NCI-H1105 (cell line): ENCODE data around the gene PIK3AP1.

Experiments used
- DNase-seq: peaks from one replicate; lab custom pipeline; 2025; lab: John Stamatoyannopoulos, UW

Gene PIK3AP1

DNA sequence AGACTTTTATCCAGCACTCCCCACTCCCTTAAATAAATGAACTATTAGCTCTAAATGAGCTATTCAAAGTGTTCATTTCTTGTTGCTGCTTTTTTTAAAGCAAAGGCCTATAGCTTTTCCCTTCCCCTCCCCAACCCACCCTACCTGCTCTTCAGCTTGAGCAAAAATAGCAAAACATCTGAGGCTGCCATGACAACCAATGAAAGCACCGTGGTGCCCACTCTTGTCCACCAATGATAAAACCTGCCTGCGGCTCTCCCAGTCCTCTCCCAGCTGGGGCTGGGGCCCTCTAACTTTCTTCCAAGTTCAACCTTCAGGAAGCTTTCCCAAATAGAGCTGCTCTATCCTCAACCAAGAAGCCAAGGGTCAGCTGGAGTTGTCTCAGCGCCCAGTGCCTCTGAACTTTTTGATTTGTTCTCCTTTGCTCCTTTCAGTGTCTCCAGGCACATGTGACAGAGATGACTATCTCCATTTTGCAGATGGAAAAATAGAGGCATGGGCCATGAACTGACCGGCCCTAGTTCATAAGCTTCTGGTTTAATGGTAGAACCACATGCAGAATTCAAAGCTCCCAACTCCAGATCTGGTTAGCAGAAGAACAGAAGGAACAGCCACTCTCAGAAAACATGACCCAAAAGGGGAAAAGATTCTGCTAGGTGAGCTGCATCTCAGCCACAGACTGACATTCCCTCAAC lies 47.7 kb downstream of the PIK3AP1 start:
- no peak for DNase-seq

DNA sequence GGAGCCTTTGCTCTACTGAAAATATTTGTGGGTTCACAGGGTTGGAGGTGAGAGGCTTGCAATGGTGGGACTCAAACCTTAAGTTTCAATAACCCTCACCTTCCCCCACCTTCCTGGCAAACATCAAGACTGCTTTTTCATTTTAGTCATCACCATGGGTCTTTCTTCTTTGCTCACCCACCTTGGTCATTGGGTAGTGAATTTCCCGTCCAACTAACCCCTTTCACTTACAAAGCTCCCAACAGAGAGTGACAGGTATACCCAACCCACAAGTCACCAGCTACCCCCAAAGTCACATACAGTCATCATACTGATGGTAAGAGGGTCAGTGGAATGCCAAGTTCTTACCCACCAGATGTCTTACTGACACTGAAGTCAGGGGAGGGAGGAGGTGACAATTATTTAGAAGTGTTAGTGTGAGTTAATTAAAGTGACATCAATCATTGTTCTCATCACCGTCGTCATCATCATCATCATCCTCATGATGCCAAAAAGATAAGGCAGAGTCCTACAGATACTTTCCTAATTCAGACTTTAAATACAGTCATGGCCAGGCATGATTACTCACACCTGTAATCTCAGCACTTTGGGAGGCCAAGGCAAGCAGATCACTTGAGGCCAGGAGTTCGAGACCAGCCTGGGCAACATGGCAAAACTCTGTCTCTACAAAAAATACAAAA lies 49.0 kb downstream of the PIK3AP1 start:
- no peak for DNase-seq

DNA sequence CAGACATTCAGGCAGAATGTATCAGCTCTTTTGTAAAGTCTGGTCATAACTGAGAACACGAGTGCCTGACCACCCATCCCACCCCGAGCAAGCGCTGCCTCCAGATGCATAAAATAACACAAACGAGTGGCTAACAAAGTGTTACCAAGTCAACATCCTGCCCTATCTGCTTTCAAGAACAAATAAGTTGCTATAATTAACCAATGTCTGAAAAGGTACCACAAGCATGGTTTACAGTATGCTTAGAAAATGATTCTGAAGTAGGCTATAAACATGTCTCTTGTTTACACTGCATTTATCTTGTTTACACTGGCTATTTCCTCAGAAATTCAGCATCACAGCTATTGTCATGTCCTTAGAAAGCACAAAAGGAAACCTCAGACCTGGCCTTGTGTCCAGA lies 49.5 kb downstream of the PIK3AP1 start:
- DNase-seq: peak; percentile 35

DNA sequence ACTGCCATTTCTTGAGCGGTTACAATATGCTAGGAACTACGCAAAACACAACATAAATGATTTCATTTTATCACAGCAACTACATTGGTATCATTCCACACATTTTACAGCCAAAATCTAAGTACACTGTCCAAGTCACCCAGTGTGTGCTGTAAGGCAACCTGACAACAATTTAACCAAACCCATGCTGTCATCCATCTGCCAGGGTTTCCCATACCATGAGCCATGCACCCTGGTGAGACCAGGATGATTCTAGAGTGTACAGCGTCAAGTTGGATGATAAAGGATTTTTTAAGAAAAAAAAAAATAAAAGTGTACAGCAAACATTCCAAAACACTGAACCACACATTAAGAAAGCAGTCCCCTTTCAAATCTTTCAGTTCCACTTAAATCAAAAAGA lies 52.9 kb downstream of the PIK3AP1 start:
- DNase-seq: no peak

- DNase-seq: no peak
Measured at GRCh38 chr10:96666741-96667140, 53.6 kb downstream of the PIK3AP1 start.

- DNase-seq: no peak
Measured at GRCh38 chr10:96665306-96665705, 55.0 kb downstream of the PIK3AP1 start.

- DNase-seq: no peak
Measured at GRCh38 chr10:96664563-96664962, 55.8 kb downstream of the PIK3AP1 start.

DNA sequence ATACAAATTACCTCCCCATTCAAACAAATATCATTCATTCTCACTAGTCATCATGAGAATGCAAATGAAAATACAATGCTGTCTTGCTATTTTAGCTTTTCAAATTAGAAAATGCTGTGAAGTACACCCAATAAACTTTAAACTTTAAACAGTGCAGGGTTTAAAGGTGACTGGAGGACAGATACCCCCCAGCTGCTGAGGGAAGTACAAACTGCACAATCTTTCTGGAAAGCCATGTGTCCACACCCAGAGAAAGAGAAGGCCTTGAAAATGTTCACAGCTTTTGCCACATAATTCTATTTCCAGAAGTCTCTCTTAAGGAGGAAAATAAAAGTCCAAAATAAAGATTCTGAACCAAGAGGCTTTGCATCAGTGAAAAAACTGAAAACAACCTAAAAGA lies 56.5 kb downstream of the PIK3AP1 start:
- DNase-seq: no peak

GRCh38 chr10:96661632-96662031 lies 58.7 kb downstream of the PIK3AP1 start:
- DNase-seq: no peak

GRCh38 chr10:96660297-96660696 lies 60.0 kb downstream of the PIK3AP1 start:
- DNase-seq: no peak

DNA sequence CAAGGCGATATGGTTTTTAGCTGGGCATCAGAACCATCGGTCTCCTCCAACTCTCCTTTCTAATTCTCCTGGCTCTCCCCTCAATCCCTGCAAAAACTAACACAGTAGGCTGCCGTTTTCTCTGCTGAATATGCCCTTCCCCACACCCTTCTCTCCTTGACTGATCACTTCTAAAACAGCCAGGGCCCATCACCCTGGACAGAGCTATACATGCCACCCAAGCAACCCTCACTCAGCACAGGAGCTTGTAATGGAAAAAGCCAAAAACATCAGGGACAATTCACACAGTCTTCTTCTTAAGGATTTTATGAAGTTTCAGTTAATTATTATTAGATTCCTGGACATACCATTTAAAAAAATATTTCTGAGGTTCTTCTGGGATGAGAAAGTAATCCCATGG lies 61.5 kb downstream of the PIK3AP1 start:
- no peak for DNase-seq

DNA sequence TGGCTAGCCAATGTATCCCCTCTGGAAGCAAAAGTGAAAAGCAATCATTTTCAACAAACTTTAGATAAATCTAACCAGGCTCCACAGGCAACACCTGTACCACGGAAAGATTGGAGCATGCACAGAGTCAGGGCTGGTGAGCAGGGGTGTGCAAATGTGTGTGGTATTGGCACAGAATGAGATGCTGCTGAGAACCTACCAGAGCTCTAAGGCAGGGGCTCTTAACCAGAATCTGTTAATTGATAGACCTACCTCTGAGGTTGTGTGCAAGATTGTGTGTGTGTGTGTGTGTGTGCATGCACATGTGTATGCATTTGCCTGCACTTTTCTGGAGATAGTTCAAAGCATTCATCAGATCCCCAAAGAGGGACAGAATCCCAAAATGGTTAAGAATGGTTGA lies 62.9 kb downstream of the PIK3AP1 start:
- no peak for DNase-seq

DNA sequence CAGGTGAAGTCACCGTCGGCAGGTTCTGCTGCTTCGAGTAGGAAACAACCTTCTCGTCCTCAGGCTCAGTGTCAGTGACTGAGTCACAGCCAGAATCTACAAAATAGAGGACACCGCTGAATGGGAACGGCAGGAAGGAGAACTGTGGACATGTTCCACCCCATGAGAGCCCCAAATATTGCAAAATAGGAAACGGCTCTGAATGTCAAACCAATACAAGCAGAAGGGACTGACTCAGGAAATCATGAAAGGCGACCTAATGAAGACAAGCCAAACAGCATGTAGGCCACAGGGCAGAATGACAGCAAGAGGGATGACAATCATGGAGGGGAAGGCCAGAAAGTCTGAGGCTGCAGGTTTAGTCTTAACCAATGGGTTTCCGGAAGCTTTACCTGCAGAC lies 63.5 kb downstream of the PIK3AP1 start:
- DNase-seq: no peak

- DNase-seq: no peak
Measured at GRCh38 chr10:96656198-96656577, 64.1 kb downstream of the PIK3AP1 start.

GRCh38 chr10:96655461-96656197 lies 64.7 kb downstream of the PIK3AP1 start:
- no peak for DNase-seq

GRCh38 chr10:96651998-96652431 lies 68.3 kb downstream of the PIK3AP1 start:
- no peak for DNase-seq

DNA sequence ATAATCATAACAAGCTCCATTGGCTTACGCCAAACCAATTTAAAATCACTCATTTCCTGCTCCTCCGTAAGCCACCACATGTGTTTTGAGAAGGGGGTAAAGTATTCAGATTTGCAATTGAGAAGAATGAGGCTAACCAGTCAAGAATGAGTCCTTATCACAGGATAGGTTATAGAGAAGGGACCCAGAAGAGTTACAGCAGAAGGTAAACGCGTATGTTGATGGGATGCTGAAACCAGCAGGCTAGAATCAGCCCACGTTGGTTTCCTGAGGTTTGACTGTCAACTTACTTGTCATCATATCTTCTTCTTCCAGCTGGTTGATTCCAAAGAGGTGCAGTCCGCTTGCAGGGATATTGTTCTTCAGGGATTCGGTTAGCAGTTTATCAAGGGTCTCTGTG lies 69.4 kb downstream of the PIK3AP1 start:
- no peak for DNase-seq

- no peak for DNase-seq
Measured at GRCh38 chr10:96648297-96648696, 72.0 kb downstream of the PIK3AP1 start.

GRCh38 chr10:96647466-96647865 lies 72.8 kb downstream of the PIK3AP1 start:
- no peak for DNase-seq

GRCh38 chr10:96646751-96647166 lies 73.6 kb downstream of the PIK3AP1 start:
- DNase-seq: no peak

- no peak for DNase-seq
Measured at GRCh38 chr10:96646301-96646700, 74.0 kb downstream of the PIK3AP1 start.

GRCh38 chr10:96645191-96645721 lies 75.1 kb downstream of the PIK3AP1 start:
- DNase-seq: no peak

DNA sequence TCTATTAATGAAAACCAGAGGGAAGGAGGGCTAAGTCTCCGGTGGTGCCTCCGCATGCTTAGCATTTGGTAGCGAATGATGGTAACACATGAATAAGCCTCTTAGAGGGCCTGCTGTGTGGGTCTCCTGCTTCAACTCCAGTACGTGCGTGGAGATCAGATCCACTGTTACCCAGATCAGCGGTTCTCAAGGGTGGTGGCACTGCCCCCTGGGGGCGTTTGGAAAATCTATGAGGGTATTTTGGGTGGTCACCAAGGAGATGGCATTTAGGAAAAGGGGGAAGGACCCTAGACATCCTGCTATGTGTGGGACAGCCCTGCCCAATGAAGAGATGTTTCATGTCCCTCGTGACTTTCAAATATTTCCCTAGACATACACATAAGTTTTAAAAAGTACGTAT lies 76.4 kb downstream of the PIK3AP1 start:
- DNase-seq: no peak
